Left forelimb (tissue), 1 donor: ENCODE measurements around the gene ADTRP.

ENCODE experiments used
- DNase-seq: peaks from one replicate; pipeline ENCODE4 v3.0.0-alpha.2; 2018; ENCODE audit warnings: low spot score

The ADTRP gene

GRCh38 chr6:11772109-11772825 lies 6.3 kb downstream of the ADTRP start:
- no peak for DNase-seq

DNA sequence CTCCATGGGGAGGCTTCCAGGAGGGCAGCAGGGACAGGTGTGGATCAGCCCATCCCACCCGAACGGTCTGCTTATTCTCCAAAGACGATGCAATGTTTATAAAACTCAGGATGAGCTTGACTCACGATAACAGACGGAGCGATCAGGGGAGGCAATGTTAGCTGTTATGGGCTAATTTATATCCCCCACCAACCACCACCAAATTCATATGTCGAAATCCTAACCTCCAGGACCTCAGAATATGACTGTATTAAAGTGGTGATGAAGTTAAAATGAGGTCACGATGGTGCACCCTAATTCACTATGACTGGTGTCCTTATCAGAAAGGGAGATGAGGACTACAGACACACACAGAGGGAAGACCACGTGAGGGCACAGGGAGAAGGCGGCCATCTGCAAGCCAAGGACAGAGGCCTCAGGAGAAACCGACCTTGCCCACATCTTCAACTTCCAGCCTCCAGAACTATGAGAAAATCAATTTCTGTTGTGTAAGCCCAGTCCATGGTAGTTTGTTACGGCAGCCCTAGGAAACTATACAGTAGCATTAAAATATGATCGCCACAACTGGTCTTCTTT lies 7.0 kb downstream of the ADTRP start:
- no peak for DNase-seq

GRCh38 chr6:11770546-11771466 lies 7.8 kb downstream of the ADTRP start:
- DNase-seq, result peak; percentile 73

GRCh38 chr6:11769811-11770545 lies 8.6 kb downstream of the ADTRP start:
- DNase-seq, result no peak

- no peak for DNase-seq
These were observed 9.4 kb downstream of the ADTRP start for GRCh38 chr6:11769244-11769643.

DNA sequence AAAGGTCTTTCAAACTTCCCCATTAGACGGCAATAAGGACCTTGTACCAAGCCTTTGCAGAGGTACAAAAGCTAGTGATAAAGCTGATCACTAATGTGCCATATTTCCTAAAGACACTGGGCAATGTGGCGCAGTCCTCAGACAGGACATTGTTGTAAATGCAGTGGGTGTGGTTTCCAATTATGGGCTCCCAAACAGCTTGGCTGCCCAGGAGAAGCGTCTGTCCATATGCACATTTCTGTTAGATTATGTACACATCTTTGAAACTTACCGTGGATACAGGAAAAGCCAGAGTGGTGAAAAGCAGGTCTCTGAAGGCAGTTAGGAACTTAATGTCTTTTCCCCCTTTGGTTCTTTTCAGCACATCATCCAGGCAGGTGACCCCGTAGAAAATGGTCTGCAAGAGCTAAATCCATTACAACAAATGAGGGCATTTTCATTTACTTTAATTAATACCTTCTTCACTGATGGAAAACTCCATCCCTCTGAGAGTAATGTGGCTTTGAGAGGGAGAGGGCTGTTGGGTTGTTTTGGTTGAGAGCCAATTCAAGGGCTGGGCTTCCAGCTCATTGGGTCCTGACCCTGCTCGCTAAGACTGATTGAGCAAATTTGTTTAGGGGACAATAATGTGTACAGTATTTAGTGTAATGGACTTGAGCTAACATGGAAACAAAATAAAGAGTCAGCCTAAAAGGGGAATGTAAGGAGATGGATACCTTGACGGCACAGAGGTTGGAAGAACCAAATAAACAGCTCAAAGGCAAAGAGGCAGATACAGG lies 10.4 kb downstream of the ADTRP start:
- no peak for DNase-seq

DNA sequence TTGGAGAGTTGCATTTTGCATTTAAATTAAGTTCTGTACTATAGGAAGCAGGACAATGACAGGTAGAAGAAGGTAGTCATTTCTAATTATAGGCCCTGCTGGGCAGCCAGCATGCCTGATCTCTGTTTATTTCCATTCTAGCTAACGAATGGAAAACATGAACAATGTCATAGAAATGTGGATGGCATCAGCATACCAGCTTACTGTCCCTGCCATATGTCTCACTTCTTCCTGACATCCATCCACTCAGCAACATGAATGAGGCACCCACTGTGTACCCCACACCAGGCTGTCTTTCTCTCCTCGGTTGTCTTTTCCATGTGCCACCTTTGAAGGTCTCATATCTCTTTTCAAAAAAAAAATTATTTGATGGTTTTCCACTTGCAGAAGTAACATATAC lies 11.1 kb downstream of the ADTRP start:
- DNase-seq, result no peak

DNA sequence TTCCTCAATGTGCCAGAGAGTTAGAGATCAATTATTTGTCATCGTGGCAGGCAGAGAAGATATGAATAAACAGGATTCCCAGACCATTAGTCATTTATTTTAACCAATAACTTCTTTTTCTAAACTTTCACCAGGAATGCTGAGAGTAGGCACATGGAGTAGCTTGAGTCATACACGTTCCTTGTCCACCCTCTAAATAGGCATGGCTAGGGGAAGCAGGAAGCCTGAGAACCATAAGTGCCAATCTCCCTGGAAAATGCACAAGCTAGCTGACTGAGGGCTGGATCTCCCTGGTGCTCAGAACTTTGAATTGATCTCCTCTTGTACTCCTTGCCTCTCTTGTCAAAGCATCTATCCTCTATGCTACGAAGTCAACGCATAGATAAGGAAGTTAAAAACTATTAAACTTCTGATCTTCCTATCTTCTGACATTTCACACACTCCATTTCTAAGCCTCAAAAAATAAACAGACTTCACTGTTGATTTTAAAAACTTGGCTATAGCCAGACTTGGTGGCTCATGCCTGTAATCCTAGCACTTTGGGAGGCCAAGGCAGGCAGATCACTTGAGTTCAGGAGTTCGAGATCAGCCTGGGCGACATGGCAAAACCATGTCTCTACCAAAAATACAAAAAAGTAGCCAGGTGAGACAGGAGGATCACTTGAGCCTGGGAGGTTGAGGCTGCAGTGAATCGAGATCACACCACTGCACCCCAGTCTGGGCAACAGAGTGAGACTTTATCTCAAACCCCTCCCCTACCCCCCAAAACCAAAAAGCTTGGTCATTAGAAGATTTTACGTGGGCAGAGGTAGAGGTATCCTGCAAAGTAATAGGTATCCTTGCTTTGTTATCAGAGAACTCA lies 11.8 kb downstream of the ADTRP start:
- no peak for DNase-seq

GRCh38 chr6:11766043-11766442 lies 12.6 kb downstream of the ADTRP start:
- DNase-seq, result no peak

DNA sequence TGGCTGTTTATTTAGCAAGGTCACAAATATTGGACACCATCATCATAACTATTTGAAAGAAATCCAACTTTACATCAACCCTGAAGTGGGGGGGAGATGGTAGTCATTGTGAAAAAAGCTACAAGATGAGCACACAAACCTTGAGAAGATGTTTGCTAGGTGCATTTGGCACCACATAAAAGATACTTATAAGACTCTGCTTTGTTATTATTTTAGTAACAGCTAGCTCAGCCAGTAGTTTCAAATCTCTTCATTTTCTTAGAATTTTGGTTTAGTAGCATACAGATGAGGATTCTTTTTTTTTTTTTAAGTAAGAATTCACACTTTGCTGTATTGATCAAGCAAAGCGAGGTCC lies 14.4 kb downstream of the ADTRP start:
- DNase-seq, result no peak

GRCh38 chr6:11763460-11764249 lies 14.9 kb downstream of the ADTRP start:
- DNase-seq, result no peak

- DNase-seq, result no peak
These were observed 15.7 kb downstream of the ADTRP start for GRCh38 chr6:11762794-11763459.

DNA sequence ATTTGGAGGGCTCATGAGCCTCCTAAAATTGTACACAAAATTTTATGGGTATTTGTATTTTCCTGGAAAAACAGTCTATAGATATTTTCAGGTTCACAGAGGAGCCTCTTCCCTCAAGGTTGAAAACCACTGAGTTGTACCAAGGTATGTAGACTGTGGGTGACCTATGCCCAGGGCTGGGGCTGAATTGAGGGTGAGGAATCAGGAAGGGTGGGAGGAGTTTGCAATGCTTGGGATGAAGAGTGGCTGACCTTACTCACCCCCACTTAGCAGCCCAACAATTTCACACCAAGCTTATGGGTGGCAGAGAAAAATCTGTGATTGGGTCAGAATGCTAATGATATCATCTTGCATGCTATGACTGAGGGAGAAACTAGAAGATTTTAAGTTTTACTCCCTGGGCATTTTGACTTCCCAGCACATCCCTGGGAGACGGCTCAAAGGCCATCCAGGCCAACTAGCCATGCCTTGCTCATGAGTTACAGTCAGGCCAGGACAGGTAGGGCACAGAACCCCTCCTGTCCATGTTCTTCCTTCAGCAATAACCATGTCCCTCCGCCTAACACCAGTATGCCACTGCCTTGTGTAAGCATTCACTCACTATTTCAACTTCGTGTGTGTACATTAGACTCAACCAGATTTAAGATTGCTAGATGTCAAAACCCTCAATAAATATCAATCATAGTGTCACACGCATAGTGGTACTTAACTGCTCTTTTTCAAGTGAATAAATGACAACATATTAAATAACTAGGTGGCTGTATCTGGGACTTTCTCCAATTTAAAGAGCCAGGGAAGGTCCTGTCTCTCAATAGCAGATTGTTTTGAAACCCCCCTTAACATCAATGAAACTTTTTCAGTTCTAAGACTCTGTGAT lies 16.6 kb downstream of the ADTRP start:
- no peak for DNase-seq

GRCh38 chr6:11760015-11760473 lies 18.6 kb downstream of the ADTRP start:
- no peak for DNase-seq

DNA sequence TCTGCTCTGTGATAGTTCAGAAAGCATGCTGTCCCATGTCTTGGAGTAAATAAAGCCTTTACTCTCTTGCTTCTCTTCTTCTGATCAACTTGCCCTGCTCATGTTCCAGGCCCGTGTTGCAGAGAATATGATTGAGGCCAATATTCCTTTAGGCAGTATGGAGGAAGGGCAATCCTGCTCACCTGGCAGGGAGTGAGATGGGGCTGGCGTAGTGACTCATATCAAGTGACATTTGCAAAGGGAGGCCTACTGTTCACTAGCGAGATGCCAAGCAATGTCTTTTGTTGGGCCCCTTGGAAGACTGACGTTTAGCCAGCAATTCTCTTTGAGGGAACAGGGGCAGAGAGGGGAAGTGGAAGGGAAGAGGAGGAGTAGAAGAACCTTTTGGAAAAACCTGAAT lies 19.7 kb downstream of the ADTRP start:
- no peak for DNase-seq

DNA sequence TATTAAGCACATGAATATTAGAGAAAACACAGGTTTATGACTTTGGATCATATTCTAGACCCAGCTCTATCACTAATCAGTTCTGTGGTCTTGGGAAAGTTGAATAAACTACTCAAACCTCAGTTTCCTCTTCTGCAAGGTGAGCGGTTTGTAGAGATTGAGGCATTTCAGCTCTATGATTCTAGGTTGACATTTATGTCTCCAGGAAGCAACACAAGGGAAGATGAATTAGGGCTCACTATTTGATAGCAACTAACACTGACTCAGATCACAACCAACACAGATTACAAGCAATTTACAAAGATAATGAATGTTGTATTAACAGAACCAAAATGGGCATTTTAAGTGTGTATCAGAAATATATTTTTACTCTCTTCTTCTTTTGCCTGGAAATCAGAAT lies 21.9 kb downstream of the ADTRP start:
- no peak for DNase-seq

GRCh38 chr6:11756292-11756691 lies 22.3 kb downstream of the ADTRP start:
- no peak for DNase-seq

- no peak for DNase-seq
These were observed 22.9 kb downstream of the ADTRP start for GRCh38 chr6:11755725-11756124.
